Esophagus squamous epithelium (tissue), 4 donors: Measurements from ENCODE around the gene DACT2.

Experiments used
- POLR2A ChIP-seq, 4 donors: fragments of 450-650 bp; IDR thresholded peaks; one replicate each; pipeline ENCODE4 v1.6.1; 2017; ENCODE audit warnings: antibody characterized with exemption in 4 of 4, mild to moderate bottlenecking in 4 of 4, moderate library complexity in 3 of 4
- TF ChIP-seq, protein P1 (sequence below), 6 experiments: fragments of 450-650 bp in 4 of 6; fragments of 200-600 bp in 2 of 6; sonication (generic) in 2 of 6; IDR thresholded peaks; one replicate each; pipeline ENCODE4 v1.5.1; 2016 to 2019; ENCODE audit warnings: antibody characterized with exemption in 6 of 6, mild to moderate bottlenecking in 4 of 6, moderate library complexity in 4 of 6

DNA sequence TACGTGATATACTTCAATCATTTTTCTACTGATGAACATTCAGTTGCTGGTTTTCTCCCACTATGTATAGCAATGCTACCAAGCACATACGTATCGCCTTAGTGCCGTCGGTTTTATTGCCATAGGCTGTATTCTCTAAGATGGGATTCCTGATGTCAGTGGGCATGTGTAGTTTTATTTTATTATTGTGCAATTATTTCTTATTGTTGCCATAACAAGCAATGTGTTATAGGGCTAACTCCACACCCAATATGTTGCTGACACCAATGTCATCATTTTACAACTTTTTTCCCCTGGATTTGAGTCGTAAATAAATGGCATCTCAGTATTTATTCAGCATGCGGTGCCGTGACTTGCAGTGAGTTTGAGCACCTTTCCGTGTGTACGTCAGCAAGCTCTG is 10.8 kb upstream of the DACT2 start:
- TF ChIP-seq, protein P1, sequence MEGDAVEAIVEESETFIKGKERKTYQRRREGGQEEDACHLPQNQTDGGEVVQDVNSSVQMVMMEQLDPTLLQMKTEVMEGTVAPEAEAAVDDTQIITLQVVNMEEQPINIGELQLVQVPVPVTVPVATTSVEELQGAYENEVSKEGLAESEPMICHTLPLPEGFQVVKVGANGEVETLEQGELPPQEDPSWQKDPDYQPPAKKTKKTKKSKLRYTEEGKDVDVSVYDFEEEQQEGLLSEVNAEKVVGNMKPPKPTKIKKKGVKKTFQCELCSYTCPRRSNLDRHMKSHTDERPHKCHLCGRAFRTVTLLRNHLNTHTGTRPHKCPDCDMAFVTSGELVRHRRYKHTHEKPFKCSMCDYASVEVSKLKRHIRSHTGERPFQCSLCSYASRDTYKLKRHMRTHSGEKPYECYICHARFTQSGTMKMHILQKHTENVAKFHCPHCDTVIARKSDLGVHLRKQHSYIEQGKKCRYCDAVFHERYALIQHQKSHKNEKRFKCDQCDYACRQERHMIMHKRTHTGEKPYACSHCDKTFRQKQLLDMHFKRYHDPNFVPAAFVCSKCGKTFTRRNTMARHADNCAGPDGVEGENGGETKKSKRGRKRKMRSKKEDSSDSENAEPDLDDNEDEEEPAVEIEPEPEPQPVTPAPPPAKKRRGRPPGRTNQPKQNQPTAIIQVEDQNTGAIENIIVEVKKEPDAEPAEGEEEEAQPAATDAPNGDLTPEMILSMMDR (IDR thresholded peaks at IDR 0.05) = no peak
- TF ChIP-seq POLR2A (IDR thresholded peaks at IDR 0.05) = no peak
